ENCODE measurements around the gene IFNK.

- TF ChIP-seq POLR2A (IDR thresholded peaks at IDR 0.05): no peak
- TF ChIP-seq, protein P1, sequence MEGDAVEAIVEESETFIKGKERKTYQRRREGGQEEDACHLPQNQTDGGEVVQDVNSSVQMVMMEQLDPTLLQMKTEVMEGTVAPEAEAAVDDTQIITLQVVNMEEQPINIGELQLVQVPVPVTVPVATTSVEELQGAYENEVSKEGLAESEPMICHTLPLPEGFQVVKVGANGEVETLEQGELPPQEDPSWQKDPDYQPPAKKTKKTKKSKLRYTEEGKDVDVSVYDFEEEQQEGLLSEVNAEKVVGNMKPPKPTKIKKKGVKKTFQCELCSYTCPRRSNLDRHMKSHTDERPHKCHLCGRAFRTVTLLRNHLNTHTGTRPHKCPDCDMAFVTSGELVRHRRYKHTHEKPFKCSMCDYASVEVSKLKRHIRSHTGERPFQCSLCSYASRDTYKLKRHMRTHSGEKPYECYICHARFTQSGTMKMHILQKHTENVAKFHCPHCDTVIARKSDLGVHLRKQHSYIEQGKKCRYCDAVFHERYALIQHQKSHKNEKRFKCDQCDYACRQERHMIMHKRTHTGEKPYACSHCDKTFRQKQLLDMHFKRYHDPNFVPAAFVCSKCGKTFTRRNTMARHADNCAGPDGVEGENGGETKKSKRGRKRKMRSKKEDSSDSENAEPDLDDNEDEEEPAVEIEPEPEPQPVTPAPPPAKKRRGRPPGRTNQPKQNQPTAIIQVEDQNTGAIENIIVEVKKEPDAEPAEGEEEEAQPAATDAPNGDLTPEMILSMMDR (IDR thresholded peaks at IDR 0.05): no peak
These were observed 8.0 kb downstream of the IFNK start for GRCh38 chr9:27532046-27532445.
